Sigmoid colon (tissue), 7 donors: ENCODE measurements around the gene ADGRV1. TPM values are rescaled to one million over a fixed set of nuclear protein-coding genes. Genes with fewer than 3 reads are reported as not detected.
A peak's percentile ranks its signal among the peaks of the same experiment; 100 is the strongest.

Experiments used
- DNase-seq: peaks from one replicate; pipeline ENCODE4 v3.0.0-alpha.2; 2019
- H3K27ac ChIP-seq, 4 donors: fragments of 200-600 bp; sonication (generic); one replicate each; pipeline ENCODE4 v1.5.1; 2016 to 2019; ENCODE audit warnings: mild to moderate bottlenecking in 1 of 4
- H3K27me3 ChIP-seq, 3 donors: fragments of 200-600 bp; sonication (generic); one replicate each; pipeline ENCODE4 v1.5.1; 2019; ENCODE audit warnings: mild to moderate bottlenecking in 1 of 3
- H3K36me3 ChIP-seq, 4 donors: fragments of 200-600 bp; sonication (generic); one replicate each; pipeline ENCODE4 v1.5.1; 2016 to 2019
- H3K4me1 ChIP-seq, 4 donors: fragments of 200-600 bp; sonication (generic); one replicate each; pipeline ENCODE4 v1.5.1; 2017 to 2019
- H3K4me3 ChIP-seq, 4 donors: fragments of 200-600 bp; sonication (generic); one replicate each; pipeline ENCODE4 v1.5.1; 2017 to 2019; ENCODE audit warnings: mild to moderate bottlenecking in 2 of 4, moderate library complexity in 1 of 4
- H3K9me3 ChIP-seq, 4 donors: fragments of 200-600 bp in 3 of 4; sonication (generic) in 3 of 4; one replicate each; pipeline versions ENCODE4 v1.5.1 to v1.6.1; 2013 to 2019
- EP300 ChIP-seq, 4 donors: sonication (generic); formaldehyde crosslinking; IDR thresholded peaks; one replicate each; pipeline ENCODE4 v1.6.1; 2017; ENCODE audit warnings: antibody characterized with exemption in 4 of 4
- POLR2A ChIP-seq, 2 donors: fragments of 450-650 bp; IDR thresholded peaks; one replicate each; pipeline ENCODE4 v1.6.1; 2016; ENCODE audit warnings: antibody characterized with exemption in 2 of 2, mild to moderate bottlenecking in 2 of 2, moderate library complexity in 2 of 2
- POLR2AphosphoS5 ChIP-seq, 4 donors: sonication (generic); formaldehyde crosslinking; IDR thresholded peaks; one replicate each; pipeline ENCODE4 v1.6.1; 2017; ENCODE audit warnings: antibody characterized with exemption in 4 of 4
- WGBS, 2 donors: extraction: QIAGEN DNeasy Blood & Tissue Kit; methylation state at CpG; one replicate each; pipeline ENCODE4 v1.1.7; 2013; 5-methylcytosine and 5-hydroxymethylcytosine counted together
- intact Hi-C: fragments of 100-400 bp; cut with DNase I; formaldehyde crosslinking; loops from one replicate; pipeline ENCODE4 v1.15.1; 2023
- polyA plus RNA-seq, 3 donors: library from polyadenylated mRNA; stranded (reverse); fragments of 200-250 nt; gene quantifications; one replicate each; pipeline ENCODE4 v1.2.3, GENCODE V29; 2013
- total RNA-seq, 4 donors: library from RNA; depleted of rRNA; stranded (reverse); fragments of >200 nt; gene quantifications; one replicate each; pipeline ENCODE4 v1.1.0, GENCODE V29; 2016
- TF ChIP-seq, protein P1 (sequence below), 4 experiments: fragments of 450-650 bp in 3 of 4; fragments of 200-600 bp in 1 of 4; IDR thresholded peaks; one replicate each; pipeline ENCODE4 v1.5.1; 2016 to 2019; ENCODE audit warnings: antibody characterized with exemption in 4 of 4, mild to moderate bottlenecking in 3 of 4, moderate library complexity in 2 of 4
- donor health status: healthy with polysubstance abuse.
- donor health status: Bipolar disorder and iron deficiency.
- donor health status: healthy.

The ADGRV1 gene
- total and polyA plus RNA-seq, 7 donors: 0.54 to 2.1 (median 0.74) TPM; not detected in 1

DNA sequence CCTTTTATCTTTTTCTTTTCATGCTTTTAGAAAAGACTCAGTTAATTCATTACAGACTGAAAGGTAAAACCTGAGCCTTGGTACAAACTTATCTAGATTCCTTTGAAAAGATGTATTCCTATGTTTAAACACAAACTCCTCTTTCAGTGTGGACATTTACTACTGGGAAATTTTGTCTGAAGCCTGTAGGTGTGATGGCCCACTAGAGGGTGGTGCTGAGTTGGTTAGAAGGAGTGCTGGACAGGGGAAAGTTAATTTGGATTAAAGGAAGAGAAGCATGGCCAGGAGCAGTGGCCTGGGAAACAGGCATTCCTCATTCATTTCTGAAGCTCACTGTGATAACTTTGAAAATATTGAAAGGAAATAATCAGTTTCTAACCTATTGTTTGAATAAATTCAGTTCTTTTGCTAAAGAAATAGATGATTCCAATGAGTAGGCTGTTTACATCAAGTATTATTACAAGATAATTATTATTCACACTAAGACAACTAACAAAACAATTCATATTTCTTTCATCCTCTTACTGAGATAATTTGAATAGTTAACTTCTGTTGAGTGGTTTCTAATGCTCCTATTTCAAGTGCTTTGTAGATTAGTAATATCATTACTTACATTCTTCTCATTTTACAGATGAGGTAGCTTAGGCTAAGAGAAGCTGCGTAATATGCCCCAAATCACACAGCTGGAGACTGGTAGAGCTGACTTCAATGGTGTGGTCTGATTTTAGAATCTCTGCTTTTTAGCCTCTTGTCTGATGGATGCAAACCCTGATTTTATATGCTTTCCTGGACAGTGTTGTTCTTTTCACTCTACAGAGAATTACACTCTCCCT, 150.9 kb downstream of the ADGRV1 start:
- TF ChIP-seq POLR2A (IDR thresholded peaks at IDR 0.05): no peak
- TF ChIP-seq, protein P1, sequence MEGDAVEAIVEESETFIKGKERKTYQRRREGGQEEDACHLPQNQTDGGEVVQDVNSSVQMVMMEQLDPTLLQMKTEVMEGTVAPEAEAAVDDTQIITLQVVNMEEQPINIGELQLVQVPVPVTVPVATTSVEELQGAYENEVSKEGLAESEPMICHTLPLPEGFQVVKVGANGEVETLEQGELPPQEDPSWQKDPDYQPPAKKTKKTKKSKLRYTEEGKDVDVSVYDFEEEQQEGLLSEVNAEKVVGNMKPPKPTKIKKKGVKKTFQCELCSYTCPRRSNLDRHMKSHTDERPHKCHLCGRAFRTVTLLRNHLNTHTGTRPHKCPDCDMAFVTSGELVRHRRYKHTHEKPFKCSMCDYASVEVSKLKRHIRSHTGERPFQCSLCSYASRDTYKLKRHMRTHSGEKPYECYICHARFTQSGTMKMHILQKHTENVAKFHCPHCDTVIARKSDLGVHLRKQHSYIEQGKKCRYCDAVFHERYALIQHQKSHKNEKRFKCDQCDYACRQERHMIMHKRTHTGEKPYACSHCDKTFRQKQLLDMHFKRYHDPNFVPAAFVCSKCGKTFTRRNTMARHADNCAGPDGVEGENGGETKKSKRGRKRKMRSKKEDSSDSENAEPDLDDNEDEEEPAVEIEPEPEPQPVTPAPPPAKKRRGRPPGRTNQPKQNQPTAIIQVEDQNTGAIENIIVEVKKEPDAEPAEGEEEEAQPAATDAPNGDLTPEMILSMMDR (IDR thresholded peaks at IDR 0.05): peak in 3 of 4 experiments; percentile 13 to 36 (median 15)
- TF ChIP-seq POLR2AphosphoS5 (IDR thresholded peaks at IDR 0.05): no peak
- no peak for TF ChIP-seq EP300 (IDR thresholded peaks at IDR 0.05)
- Histone ChIP-seq H3K4me1 (no peaks in the 10 kb centered on the region), H3K27ac (no peak overlapping the region), H3K27me3 (no peaks in the 10 kb centered on the region), H3K36me3 (no peaks in the 10 kb centered on the region), H3K4me3 (no peak overlapping the region), H3K9me3 (no peaks in the 10 kb centered on the region)
- intact Hi-C loops: no loop called here
- DNase-seq: no peak
- WGBS, 2 donors: 90 to 92% methylated on average over 1 of the region's 1 CpG

DNA sequence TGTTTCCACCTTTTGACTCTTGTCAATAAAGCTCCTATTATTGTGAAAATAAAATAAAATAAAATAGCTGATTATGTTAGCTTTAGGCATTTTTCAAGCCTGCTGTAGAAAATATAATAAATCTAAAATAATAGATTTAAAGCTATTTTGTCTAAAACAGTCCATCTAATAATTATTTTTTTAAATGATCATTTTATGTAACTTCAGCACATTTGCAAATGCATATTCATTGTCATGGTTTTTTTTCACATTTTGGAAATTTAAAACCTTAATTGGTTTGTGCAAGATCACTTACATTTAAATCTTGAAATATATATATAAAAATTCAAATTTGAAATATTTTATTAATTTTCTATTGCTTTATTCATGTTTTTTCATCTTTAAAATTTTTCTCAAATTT, 159.8 kb downstream of the ADGRV1 start:
- Histone ChIP-seq H3K27ac (no peak overlapping the region), H3K4me1 (no peaks in the 10 kb centered on the region), H3K36me3 (no peaks in the 10 kb centered on the region), H3K9me3 (no peaks in the 10 kb centered on the region), H3K27me3 (no peaks in the 10 kb centered on the region), H3K4me3 (no peak overlapping the region)
- DNase-seq: no peak
- intact Hi-C loops: no loop called here
- no peak for TF ChIP-seq POLR2A (IDR thresholded peaks at IDR 0.05)
- TF ChIP-seq EP300 (IDR thresholded peaks at IDR 0.05): no peak
- TF ChIP-seq, protein P1 (IDR thresholded peaks at IDR 0.05): no peak
- TF ChIP-seq POLR2AphosphoS5 (IDR thresholded peaks at IDR 0.05): no peak

DNA sequence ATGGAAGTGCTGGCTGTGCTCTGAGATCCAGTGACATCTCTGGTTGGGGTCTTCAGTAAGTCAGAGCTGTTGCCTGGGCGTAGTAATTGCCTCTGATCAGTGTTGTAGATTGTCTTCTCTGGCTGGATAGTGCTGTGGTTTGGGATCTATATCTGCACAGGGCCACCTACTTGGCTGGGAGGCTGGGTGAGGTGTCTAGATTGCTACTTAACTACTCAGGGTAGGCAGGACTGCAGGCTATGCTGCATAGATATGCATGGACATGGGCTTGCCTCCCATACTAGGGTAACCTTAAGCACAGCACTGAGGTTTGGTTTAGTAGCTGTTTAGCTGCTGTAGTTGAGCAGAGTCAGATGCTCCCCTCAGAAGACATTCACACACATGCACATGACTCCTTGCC, 181.0 kb downstream of the ADGRV1 start:
- H3K9me3 ChIP-seq: no peaks in the 10 kb centered on the region
- H3K27me3 ChIP-seq: no peaks in the 10 kb centered on the region
- H3K27ac ChIP-seq: no peak overlapping the region
- no peak for TF ChIP-seq EP300 (IDR thresholded peaks at IDR 0.05)
- TF ChIP-seq, protein P1 (IDR thresholded peaks at IDR 0.05): no peak
- no peak for TF ChIP-seq POLR2A (IDR thresholded peaks at IDR 0.05)
- no peak for TF ChIP-seq POLR2AphosphoS5 (IDR thresholded peaks at IDR 0.05)
- no peaks in the 10 kb centered on the region for H3K4me1 ChIP-seq
- no peaks in the 10 kb centered on the region for H3K36me3 ChIP-seq
- DNase-seq: no peak
- no peak overlapping the region for H3K4me3 ChIP-seq
- intact Hi-C loops: no loop called here
- 81 to 83% methylated on average over 1 of the region's 1 CpG for WGBS, 2 donors

- TF ChIP-seq POLR2AphosphoS5 (IDR thresholded peaks at IDR 0.05) (no peak), POLR2A (IDR thresholded peaks at IDR 0.05) (no peak), EP300 (IDR thresholded peaks at IDR 0.05) (no peak)
- TF ChIP-seq, protein P1 (IDR thresholded peaks at IDR 0.05): no peak
- H3K4me1 ChIP-seq: no peaks in the 10 kb centered on the region
- WGBS, 2 donors: 79 to 88% methylated on average over 4 of the region's 4 CpGs
- H3K36me3 ChIP-seq: no peaks in the 10 kb centered on the region
- intact Hi-C loops: no loop called here
- no peaks in the 10 kb centered on the region for H3K27me3 ChIP-seq
- DNase-seq: no peak
- H3K9me3 ChIP-seq: no peaks in the 10 kb centered on the region
- no peak overlapping the region for H3K4me3 ChIP-seq
- no peak overlapping the region for H3K27ac ChIP-seq
Observed at GRCh38 chr5:90740244-90740799, 181.7 kb downstream of the ADGRV1 start.
